GM12874 (cell line): ENCODE results near the gene SYNPO2.

Experiments used
- CTCF ChIP-seq: IDR thresholded peaks from 2 replicates; pipeline ENCODE4 v1.5.1; 2011; ENCODE audit warnings: low read depth, mild to moderate bottlenecking, control low read depth, low read length, moderate library complexity; ENCODE audit not compliant: insufficient read depth

The SYNPO2 gene

GRCh38 chr4:119032921-119033685 is 144.4 kb downstream of the SYNPO2 start:
- no peak for TF ChIP-seq CTCF

GRCh38 chr4:119034276-119035008 is 145.8 kb downstream of the SYNPO2 start:
- TF ChIP-seq CTCF, result no peak

GRCh38 chr4:119035951-119036737 is 147.5 kb downstream of the SYNPO2 start:
- no peak for TF ChIP-seq CTCF

- no peak for TF ChIP-seq CTCF
Observed at GRCh38 chr4:119037709-119038108, 149.1 kb downstream of the SYNPO2 start.

- no peak for TF ChIP-seq CTCF
Observed at GRCh38 chr4:119038116-119038841, 149.6 kb downstream of the SYNPO2 start.

- TF ChIP-seq CTCF, result no peak
Observed at GRCh38 chr4:119039160-119039559, 150.5 kb downstream of the SYNPO2 start.
